HS-5 (cell line): ENCODE results near the gene RBX1.

Experiments
- DNase-seq: peaks from one replicate; pipeline ENCODE4 v3.0.0-alpha.2; 2012; ENCODE audit warnings: low read depth

Gene RBX1

GRCh38 chr22:41022470-41023298 is 71.5 kb downstream of the RBX1 start:
- DNase-seq, result no peak
